Glutamatergic neuron (in vitro differentiated cells): ENCODE data around the gene DLG1. TPM values are rescaled to one million over a fixed set of nuclear protein-coding genes. Genes with fewer than 3 reads are reported as not detected.

Experiments used
- DNase-seq: peaks from one replicate; pipeline ENCODE4 v3.0.0; 2022
- H3K27ac Mint-ChIP-seq: one replicate; pipeline ENCODE4 v1.8.0; 2020; ENCODE audit warnings: mild to moderate bottlenecking, mixed read lengths, inconsistent platforms; ENCODE audit not compliant: unreplicated experiment
- H3K27me3 Mint-ChIP-seq: one replicate; pipeline ENCODE4 v1.8.0; 2020; ENCODE audit warnings: mild to moderate bottlenecking, moderate library complexity, mixed read lengths, inconsistent platforms; ENCODE audit not compliant: unreplicated experiment
- H3K36me3 Mint-ChIP-seq: one replicate; pipeline ENCODE4 v1.8.0; 2020; ENCODE audit warnings: mild to moderate bottlenecking, mixed read lengths, inconsistent platforms; ENCODE audit not compliant: unreplicated experiment
- H3K4me1 Mint-ChIP-seq: one replicate; pipeline ENCODE4 v1.8.0; 2020; ENCODE audit warnings: mild to moderate bottlenecking, low read depth, mixed read lengths, inconsistent platforms; ENCODE audit not compliant: unreplicated experiment
- H3K4me3 Mint-ChIP-seq: one replicate; pipeline ENCODE4 v1.8.0; 2020; ENCODE audit warnings: mild to moderate bottlenecking, mixed read lengths, inconsistent platforms; ENCODE audit not compliant: unreplicated experiment
- H3K9me3 Mint-ChIP-seq: one replicate; pipeline ENCODE4 v1.8.0; 2020; ENCODE audit warnings: mild to moderate bottlenecking, moderate library complexity, mixed read lengths, inconsistent platforms; ENCODE audit not compliant: unreplicated experiment
- total RNA-seq: library from RNA; stranded (reverse); fragmentation: NEBNext Ultra II Directional; extraction: Animal tissue kit (Norgen Biotek cat#: 25700); gene quantifications from one replicate; pipeline ENCODE4 v1.2.1, GENCODE V29; 2021; ENCODE audit not compliant: unreplicated experiment
- TF ChIP-seq, protein P1 (sequence below): fragments of 200-600 bp; sonication (generic); IDR thresholded peaks from one replicate; pipeline ENCODE4 v1.5.0; 2021; ENCODE audit not compliant: partially characterized antibody, unreplicated experiment

The DLG1 gene
- total RNA-seq, 1 donor from 2014 or later: 66.0 TPM

DNA sequence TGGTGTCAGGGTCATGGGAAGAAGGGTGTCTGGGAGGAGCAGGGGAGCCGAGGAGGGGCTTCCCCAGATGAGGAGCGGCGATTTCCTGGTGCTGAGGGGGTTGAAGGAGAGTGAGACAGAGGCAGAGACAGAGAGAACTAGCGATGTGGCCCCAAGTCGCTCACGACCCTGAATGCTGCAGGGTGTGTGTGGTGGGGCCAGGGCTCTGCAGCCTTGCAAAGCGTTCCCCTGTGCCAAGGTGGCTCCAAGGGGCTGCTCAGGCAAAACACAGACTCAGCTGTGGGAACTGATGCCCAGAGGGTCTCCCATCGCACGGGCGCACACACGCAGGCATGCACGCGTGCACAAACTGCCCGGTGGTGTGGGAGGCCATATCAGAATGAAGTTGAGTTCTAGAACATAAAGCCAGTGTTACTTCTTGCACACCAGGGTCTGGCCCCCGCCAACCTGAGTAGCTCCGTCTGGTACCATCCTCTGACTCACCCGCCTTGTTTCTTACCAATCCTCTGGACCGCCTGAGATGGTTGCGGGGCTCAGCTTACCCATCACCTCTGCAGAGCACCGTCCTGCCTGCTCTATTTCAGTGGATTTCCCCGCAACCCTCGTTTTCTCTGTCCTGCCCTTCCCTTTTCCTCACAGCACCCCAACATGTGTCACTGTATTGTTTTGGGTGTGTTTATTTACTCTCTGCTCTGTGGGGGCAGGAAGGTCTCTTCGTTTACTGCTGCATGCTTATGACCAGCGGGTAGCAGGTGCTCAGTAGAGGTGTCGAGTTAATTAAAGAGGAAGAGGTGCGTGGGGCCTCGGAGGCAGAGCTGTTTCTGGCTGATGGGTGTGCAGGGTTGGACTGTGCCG is 273.3 kb downstream of the DLG1 start:
- no peak for DNase-seq
- Mint-ChIP-seq H3K27me3 (peaks cover 25% of the 10 kb centered on the region), H3K9me3 (peaks cover 16% of the 10 kb centered on the region), H3K27ac (peak overlapping the region; percentile 59), H3K4me1 (peaks cover 40% of the 10 kb centered on the region), H3K4me3 (peak overlapping the region; percentile 78), H3K36me3 (no peaks in the 10 kb centered on the region)
- TF ChIP-seq, protein P1, sequence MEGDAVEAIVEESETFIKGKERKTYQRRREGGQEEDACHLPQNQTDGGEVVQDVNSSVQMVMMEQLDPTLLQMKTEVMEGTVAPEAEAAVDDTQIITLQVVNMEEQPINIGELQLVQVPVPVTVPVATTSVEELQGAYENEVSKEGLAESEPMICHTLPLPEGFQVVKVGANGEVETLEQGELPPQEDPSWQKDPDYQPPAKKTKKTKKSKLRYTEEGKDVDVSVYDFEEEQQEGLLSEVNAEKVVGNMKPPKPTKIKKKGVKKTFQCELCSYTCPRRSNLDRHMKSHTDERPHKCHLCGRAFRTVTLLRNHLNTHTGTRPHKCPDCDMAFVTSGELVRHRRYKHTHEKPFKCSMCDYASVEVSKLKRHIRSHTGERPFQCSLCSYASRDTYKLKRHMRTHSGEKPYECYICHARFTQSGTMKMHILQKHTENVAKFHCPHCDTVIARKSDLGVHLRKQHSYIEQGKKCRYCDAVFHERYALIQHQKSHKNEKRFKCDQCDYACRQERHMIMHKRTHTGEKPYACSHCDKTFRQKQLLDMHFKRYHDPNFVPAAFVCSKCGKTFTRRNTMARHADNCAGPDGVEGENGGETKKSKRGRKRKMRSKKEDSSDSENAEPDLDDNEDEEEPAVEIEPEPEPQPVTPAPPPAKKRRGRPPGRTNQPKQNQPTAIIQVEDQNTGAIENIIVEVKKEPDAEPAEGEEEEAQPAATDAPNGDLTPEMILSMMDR: no peak

DNA sequence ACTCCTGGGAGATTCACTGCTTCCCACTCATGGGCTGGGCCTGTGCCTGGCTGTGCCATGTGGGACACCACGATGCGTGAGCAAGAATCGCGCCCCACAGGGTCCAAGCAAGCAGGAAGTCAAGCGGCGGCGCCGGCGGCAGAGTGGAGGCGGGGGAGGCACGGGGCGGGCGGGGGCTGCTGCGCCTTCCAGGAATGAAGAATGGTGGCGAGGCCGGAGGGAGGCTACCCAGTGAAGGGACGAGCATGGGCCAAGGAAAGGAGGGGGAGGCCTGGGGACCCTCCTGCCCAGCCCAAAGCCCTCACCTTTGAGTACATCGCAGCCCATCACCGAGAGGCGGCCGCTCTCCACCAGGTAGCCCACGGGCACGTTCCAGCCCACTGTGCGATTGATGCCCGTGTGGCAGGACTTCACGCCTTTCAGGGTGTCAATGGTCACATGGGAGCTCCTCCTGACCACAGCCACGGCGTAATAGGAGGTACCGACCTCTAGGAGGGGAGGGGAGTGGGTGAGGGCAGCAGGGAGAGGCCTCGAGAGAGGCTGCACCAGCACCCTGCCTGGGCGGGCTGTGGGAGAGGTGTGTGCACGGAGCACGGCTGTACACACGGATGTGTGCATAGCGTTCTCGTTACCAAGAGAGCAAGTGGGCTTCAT is 274.3 kb downstream of the DLG1 start:
- no peak for DNase-seq
- TF ChIP-seq, protein P1: no peak
- peaks cover 47% of the 10 kb centered on the region for H3K4me1 Mint-ChIP-seq
- H3K36me3 Mint-ChIP-seq: no peaks in the 10 kb centered on the region
- peaks cover 26% of the 10 kb centered on the region for H3K27me3 Mint-ChIP-seq
- peak overlapping the region; percentile 78 for H3K4me3 Mint-ChIP-seq
- peaks cover 16% of the 10 kb centered on the region for H3K9me3 Mint-ChIP-seq
- H3K27ac Mint-ChIP-seq: peak overlapping the region; percentile 59

DNA sequence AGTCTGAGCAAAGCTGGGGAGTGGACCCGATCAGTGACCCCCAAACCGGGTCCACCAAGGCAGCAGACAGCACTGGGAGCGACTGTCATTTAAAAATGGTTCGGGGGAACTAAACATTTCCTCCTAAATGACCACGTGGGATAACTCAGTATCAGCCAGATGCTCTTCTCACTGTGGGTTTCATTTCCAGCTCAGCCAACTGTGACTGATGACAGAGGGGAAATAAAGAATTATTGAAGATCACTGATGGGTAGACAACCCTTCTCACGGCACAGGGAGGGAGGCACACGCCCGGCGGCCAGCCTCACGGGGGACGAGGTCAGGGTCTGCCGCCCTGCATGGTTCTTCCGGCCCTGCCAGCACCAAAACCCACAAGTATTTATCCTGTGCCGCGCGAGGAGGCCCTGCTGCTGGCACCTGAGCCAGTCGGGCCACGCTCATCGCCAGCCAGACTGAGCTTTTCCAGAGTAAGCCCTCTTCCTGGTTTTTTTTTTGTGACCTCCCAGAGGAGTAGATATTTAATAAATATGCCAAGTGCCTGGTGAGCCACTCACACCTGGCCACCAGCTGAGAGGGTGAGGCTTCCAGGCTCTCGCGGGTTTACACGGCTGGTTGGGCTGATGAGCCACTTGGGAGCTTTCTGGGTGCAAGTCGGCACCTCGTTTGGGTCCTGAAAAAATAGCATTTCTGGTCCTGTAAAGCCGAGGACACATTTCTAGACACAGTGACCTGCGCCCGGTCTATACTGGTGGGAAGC is 275.0 kb downstream of the DLG1 start:
- Mint-ChIP-seq H3K27ac (peak overlapping the region; percentile 80), H3K36me3 (no peaks in the 10 kb centered on the region), H3K27me3 (peaks cover 26% of the 10 kb centered on the region), H3K4me3 (peak overlapping the region; percentile 53), H3K4me1 (peaks cover 47% of the 10 kb centered on the region), H3K9me3 (peaks cover 17% of the 10 kb centered on the region)
- TF ChIP-seq, protein P1: no peak
- no peak for DNase-seq

DNA sequence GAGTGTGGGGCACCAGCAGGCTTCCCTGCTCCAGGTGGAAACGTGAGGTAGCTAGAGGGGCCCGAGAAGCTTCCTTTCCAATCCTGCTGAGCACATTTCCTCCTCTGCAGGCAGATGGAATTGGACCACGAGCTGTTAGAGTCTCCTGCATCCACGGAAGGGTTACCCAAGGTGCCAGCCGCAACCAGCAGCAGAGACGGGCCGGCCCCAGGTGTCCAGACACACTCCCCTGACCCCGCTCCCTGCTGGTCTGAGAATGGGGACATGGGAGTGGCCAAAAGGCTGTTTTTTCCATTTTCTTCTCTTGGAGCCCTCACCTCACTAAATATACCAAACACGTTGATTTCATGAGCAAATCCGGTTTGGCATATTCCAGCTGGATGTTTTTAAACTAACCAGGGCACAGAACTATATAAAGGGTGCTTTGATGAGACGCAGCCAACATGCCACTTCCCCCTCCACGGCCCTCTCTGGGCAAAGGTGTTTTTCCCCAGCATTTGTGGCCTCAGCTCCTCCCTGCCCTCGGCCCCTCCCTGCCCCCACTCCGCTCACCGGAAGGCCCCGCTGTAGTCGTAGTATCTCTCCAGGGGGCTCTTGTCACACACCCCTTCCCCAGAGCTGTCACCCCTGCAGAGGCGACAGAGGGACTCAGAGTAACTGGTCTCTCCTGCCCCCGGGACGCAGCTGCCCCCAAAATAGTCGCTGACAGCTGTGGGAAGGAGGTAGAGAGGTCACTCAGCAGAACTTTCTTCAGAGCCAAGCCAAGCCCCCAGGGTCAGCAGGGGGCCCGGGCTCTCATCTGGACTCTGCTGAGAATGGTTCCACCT is 275.8 kb downstream of the DLG1 start:
- H3K36me3 Mint-ChIP-seq: no peaks in the 10 kb centered on the region
- TF ChIP-seq, protein P1: no peak
- DNase-seq: no peak
- peaks cover 47% of the 10 kb centered on the region for H3K4me1 Mint-ChIP-seq
- H3K27me3 Mint-ChIP-seq: peaks cover 26% of the 10 kb centered on the region
- peak overlapping the region; percentile 53 for H3K4me3 Mint-ChIP-seq
- peak overlapping the region; percentile 80 for H3K27ac Mint-ChIP-seq
- peaks cover 17% of the 10 kb centered on the region for H3K9me3 Mint-ChIP-seq
